ENCODE results near the gene LGALS7. TPM values are rescaled to one million over a fixed set of nuclear protein-coding genes. Genes with fewer than 3 reads are reported as not detected.

LGALS7 gene
- polyA plus RNA-seq, 3 donors: not detected

- intact Hi-C loops (cut with micrococcal nuclease): no loop called here
- peaks cover 0 to 3% (median 1%) of the 10 kb centered on the region in 3 donors for H3K27me3 Mint-ChIP-seq (ENCODE audit: low read depth in 3 of 3)
- no peak overlapping the region for H3K4me2 ChIP-seq (replicated peaks; ENCODE audit: extremely low read depth, low read length, poor library complexity, severe bottlenecking)
Measured at GRCh38 chr19:38813323-38813722, 40.0 kb upstream of the LGALS7 start.

GRCh38 chr19:38812841-38813320 lies 39.6 kb upstream of the LGALS7 start, which contains the start of gene LGALS4:
Gene LGALS4 (minus strand): TSS chr19:38812945. CDS start chr19:38812886, 59 bp downstream.
- H3K4me3 Mint-ChIP-seq: peak within 1 kb of the TSS in 1 of 2 donors; percentile 37

More at GRCh38 chr19:38813323-38813722, 40.0 kb upstream of the LGALS7 start:
- no peaks in the 10 kb centered on the region for H3K79me2 ChIP-seq (ENCODE audit: insufficient read depth, low read length)
- H2AFZ ChIP-seq (ENCODE audit: insufficient read depth, low read depth, low read length, poor library complexity, severe bottlenecking): no peak overlapping the region
- peaks cover 31 to 39% of the 10 kb centered on the region in 2 donors for H3K36me3 Mint-ChIP-seq
- peak overlapping the region in 1 of 2 donors; percentile 37 for H3K4me3 Mint-ChIP-seq
- H3K4me1 Mint-ChIP-seq: no peaks in the 10 kb centered on the region
- peaks cover 35 to 37% of the 10 kb centered on the region in 2 donors for H3K36me3 ChIP-seq (replicated peaks in 1 of 2; ENCODE audit: control insufficient read depth in 1 of 2, insufficient read depth in 2 of 2, low read length in 2 of 2)
- H3K27ac Mint-ChIP-seq: no peak overlapping the region
- WGBS (ENCODE audit: insufficient coverage): no CpG with 5 or more reads among the region's 6 CpGs
- H3K9me3 Mint-ChIP-seq: peaks cover 0 to 1% (median 0%) of the 10 kb centered on the region in 7 donors
- H3K4me3 ChIP-seq (replicated peaks in 1 of 3; ENCODE audit: low read depth in 2 of 3, low read length in 3 of 3): no peak overlapping the region
- H4K20me1 ChIP-seq (ENCODE audit: insufficient read depth, low read length): no peaks in the 10 kb centered on the region
- no peak overlapping the region for H3K9ac ChIP-seq (ENCODE audit: insufficient read depth, low read length, poor library complexity, severe bottlenecking)
- H3K27ac ChIP-seq (ENCODE audit: low read depth in 1 of 2, low read length in 2 of 2): no peak overlapping the region
- no peak for TF ChIP-seq CTCF (IDR thresholded peaks at IDR 0.05)
- no peaks in the 10 kb centered on the region for H3K4me1 ChIP-seq (ENCODE audit: control insufficient read depth in 1 of 2, insufficient read depth in 2 of 2, low read length in 2 of 2)
- no peak for DNase-seq
- no peaks in the 10 kb centered on the region for H3K27me3 ChIP-seq (ENCODE audit: control insufficient read depth in 2 of 2, insufficient read depth in 2 of 2, low read length in 2 of 2)
- no peaks in the 10 kb centered on the region for H3K9me3 ChIP-seq (replicated peaks in 1 of 2; ENCODE audit: control insufficient read depth in 1 of 2, insufficient read depth in 1 of 2, low read length in 2 of 2)

More at GRCh38 chr19:38812841-38813320, 39.6 kb upstream of the LGALS7 start, which contains the start of gene LGALS4:
- DNase-seq: no peak
- H3K36me3 ChIP-seq (replicated peaks in 1 of 2; ENCODE audit: control insufficient read depth in 1 of 2, insufficient read depth in 2 of 2, low read length in 2 of 2): peaks cover 31 to 33% of the 10 kb centered on the region in 2 donors
- intact Hi-C loops (cut with micrococcal nuclease): no loop called here
- H3K4me1 Mint-ChIP-seq: peaks cover 4% of the 10 kb centered on the region
- H3K27me3 ChIP-seq (ENCODE audit: control insufficient read depth in 2 of 2, insufficient read depth in 2 of 2, low read length in 2 of 2): no peaks in the 10 kb centered on the region
- TF ChIP-seq CTCF (IDR thresholded peaks at IDR 0.05): no peak
- peaks cover 27 to 35% of the 10 kb centered on the region in 2 donors for H3K36me3 Mint-ChIP-seq
- peaks cover 0 to 1% (median 0%) of the 10 kb centered on the region in 7 donors for H3K9me3 Mint-ChIP-seq
- WGBS (ENCODE audit: insufficient coverage): 86% methylated on average over 12 of the region's 15 CpGs
- H3K27ac Mint-ChIP-seq: peak within 1 kb of the TSS in 1 of 7 donors; percentile 54
- H3K27me3 Mint-ChIP-seq (ENCODE audit: low read depth in 3 of 3): peaks cover 0 to 3% (median 0%) of the 10 kb centered on the region in 3 donors
- no peak within 1 kb of the TSS for H2AFZ ChIP-seq (ENCODE audit: insufficient read depth, low read depth, low read length, poor library complexity, severe bottlenecking)
- H3K4me1 ChIP-seq (ENCODE audit: control insufficient read depth in 1 of 2, insufficient read depth in 2 of 2, low read length in 2 of 2): no peaks in the 10 kb centered on the region
- no peaks in the 10 kb centered on the region for H3K79me2 ChIP-seq (ENCODE audit: insufficient read depth, low read length)
- H3K9me3 ChIP-seq (replicated peaks in 1 of 2; ENCODE audit: control insufficient read depth in 1 of 2, insufficient read depth in 1 of 2, low read length in 2 of 2): no peaks in the 10 kb centered on the region
- no peaks in the 10 kb centered on the region for H4K20me1 ChIP-seq (ENCODE audit: insufficient read depth, low read length)
- H3K9ac ChIP-seq (ENCODE audit: insufficient read depth, low read length, poor library complexity, severe bottlenecking): no peak within 1 kb of the TSS
- H3K4me3 ChIP-seq (replicated peaks in 1 of 3; ENCODE audit: low read depth in 2 of 3, low read length in 3 of 3): no peak within 1 kb of the TSS
- no peak within 1 kb of the TSS for H3K27ac ChIP-seq (ENCODE audit: low read depth in 1 of 2, low read length in 2 of 2)
- no peak within 1 kb of the TSS for H3K4me2 ChIP-seq (replicated peaks; ENCODE audit: extremely low read depth, low read length, poor library complexity, severe bottlenecking)
